ENCODE data around the gene CHD2.

The CHD2 gene

GRCh38 chr15:92883876-92884435 is 16.2 kb upstream of the CHD2 start:
- Mint-ChIP-seq H3K27me3 (ENCODE audit: low read depth) (no peaks in the 10 kb centered on the region), H3K4me3 (peak overlapping the region; percentile 92 to 99 (median 98)), H3K9me3 (no peaks in the 10 kb centered on the region), H3K27ac (peak overlapping the region; percentile 95 to 100 (median 99)), H3K36me3 (ENCODE audit: low read depth) (peaks cover 51% of the 10 kb centered on the region), H3K4me1 (peaks cover 55% of the 10 kb centered on the region)
- no peak for TF ChIP-seq CTCF (IDR thresholded peaks at IDR 0.05; ENCODE audit: unreplicated experiment in 3 of 3)

GRCh38 chr15:92884436-92885223 is 15.5 kb upstream of the CHD2 start:
- TF ChIP-seq CTCF (IDR thresholded peaks at IDR 0.05; ENCODE audit: unreplicated experiment in 3 of 3): no peak
- peak overlapping the region; percentile 95 to 100 (median 99) for H3K27ac Mint-ChIP-seq
- peaks cover 55% of the 10 kb centered on the region for H3K36me3 Mint-ChIP-seq (ENCODE audit: low read depth)
- peak overlapping the region; percentile 92 to 99 (median 98) for H3K4me3 Mint-ChIP-seq
- H3K4me1 Mint-ChIP-seq: peaks cover 58% of the 10 kb centered on the region
- no peaks in the 10 kb centered on the region for H3K9me3 Mint-ChIP-seq
- H3K27me3 Mint-ChIP-seq (ENCODE audit: low read depth): no peaks in the 10 kb centered on the region

DNA sequence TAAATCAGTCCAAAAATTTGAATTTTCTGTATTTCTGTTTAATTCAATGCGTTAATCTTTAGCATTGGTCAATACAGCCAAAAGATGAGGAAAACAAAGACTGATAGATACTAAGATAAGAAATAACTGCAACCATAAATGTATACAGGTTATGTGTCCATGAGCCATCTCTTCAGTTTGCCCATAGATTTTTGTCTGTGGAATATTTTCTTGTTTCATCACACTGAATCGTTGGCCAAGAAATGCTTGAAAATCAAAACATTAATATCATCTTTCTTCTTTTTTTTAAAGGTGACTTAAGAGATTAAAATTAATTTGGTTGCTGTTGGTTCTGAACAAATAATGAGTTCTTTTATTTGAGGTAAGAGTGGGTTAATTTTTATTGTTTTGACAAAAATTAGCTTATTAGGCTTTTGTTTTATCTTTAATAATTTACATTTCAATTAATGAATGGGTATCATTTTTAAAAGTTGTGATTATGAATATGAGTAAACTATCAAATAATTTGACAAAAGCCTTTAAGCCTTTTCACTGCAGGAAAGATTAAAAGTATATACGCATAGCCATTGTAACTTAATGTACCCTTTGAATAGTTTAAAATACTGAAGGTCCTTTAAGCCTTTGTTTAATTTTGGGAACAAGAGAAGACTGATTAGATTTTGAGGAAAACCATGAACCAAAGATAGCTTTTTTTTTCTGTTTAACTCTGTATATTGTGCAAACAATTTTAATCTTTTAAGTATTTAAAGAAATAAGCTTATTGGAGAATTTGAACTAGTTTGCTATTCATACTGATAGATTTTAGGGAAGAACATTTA is 14.7 kb upstream of the CHD2 start:
- Mint-ChIP-seq H3K9me3 (no peaks in the 10 kb centered on the region), H3K4me1 (peaks cover 54% of the 10 kb centered on the region), H3K27ac (peak overlapping the region; percentile 95 to 100 (median 99)), H3K36me3 (ENCODE audit: low read depth) (peaks cover 63% of the 10 kb centered on the region), H3K4me3 (peak overlapping the region; percentile 92 to 99 (median 98)), H3K27me3 (ENCODE audit: low read depth) (no peaks in the 10 kb centered on the region)
- TF ChIP-seq CTCF (IDR thresholded peaks at IDR 0.05; ENCODE audit: unreplicated experiment in 3 of 3): no peak

DNA sequence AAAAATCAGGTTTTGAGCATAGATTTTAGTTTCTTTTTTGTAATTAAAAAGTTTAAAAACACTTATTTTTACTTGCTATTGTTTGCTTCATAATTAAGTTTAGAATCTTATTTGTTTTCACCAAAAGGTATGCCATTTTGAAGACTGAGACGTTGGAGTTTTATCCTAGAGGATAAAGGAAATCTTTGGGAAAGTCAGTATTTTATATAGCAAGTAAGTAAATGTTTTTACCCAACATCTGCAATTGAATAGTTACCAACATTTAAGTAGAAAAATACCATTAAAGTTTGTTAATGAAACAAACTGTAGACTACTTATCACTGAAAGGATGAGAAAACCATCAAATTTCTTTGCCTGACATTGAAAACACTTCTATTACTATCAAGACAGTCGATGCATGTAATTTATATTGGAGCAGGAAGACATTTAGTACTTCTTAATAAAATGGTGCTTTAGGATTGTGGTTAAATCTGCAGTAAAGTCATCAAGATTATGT is 14.0 kb upstream of the CHD2 start:
- TF ChIP-seq CTCF (IDR thresholded peaks at IDR 0.05; ENCODE audit: unreplicated experiment in 3 of 3): no peak
- H3K4me1 Mint-ChIP-seq: peaks cover 48% of the 10 kb centered on the region
- H3K27ac Mint-ChIP-seq: peak overlapping the region; percentile 81 to 88 (median 84)
- peaks cover 70% of the 10 kb centered on the region for H3K36me3 Mint-ChIP-seq (ENCODE audit: low read depth)
- peak overlapping the region; percentile 92 to 99 (median 98) for H3K4me3 Mint-ChIP-seq
- no peaks in the 10 kb centered on the region for H3K9me3 Mint-ChIP-seq
- H3K27me3 Mint-ChIP-seq (ENCODE audit: low read depth): no peaks in the 10 kb centered on the region

GRCh38 chr15:92886815-92887214 is 13.3 kb upstream of the CHD2 start:
- peaks cover 77% of the 10 kb centered on the region for H3K36me3 Mint-ChIP-seq (ENCODE audit: low read depth)
- H3K27ac Mint-ChIP-seq: peak overlapping the region; percentile 63 to 88 (median 81)
- H3K9me3 Mint-ChIP-seq: no peaks in the 10 kb centered on the region
- peak overlapping the region; percentile 92 to 99 (median 98) for H3K4me3 Mint-ChIP-seq
- no peaks in the 10 kb centered on the region for H3K27me3 Mint-ChIP-seq (ENCODE audit: low read depth)
- H3K4me1 Mint-ChIP-seq: peaks cover 46% of the 10 kb centered on the region
- no peak for TF ChIP-seq CTCF (IDR thresholded peaks at IDR 0.05; ENCODE audit: unreplicated experiment in 3 of 3)
